ENCODE measurements around the gene KIF17. TPM values are rescaled to one million over a fixed set of nuclear protein-coding genes. Genes with fewer than 3 reads are reported as not detected.
A peak's percentile ranks its signal among the peaks of the same experiment; 100 is the strongest.

KIF17 gene
- total RNA-seq, 1 experiment from 2014 or later, result 4.0 TPM

GRCh38 chr1:20731057-20731991, 13.5 kb upstream of the KIF17 start:
- Histone ChIP-seq H3K27ac (no peak overlapping the region), H3K36me3 (no peaks in the 10 kb centered on the region), H3K4me1 (replicated peaks) (peaks cover 22% of the 10 kb centered on the region), H3K27me3 (replicated peaks) (peaks cover 16% of the 10 kb centered on the region; the same call in 1 of the 2 replicates), H3K9me3 (replicated peaks) (no peaks in the 10 kb centered on the region), H3K4me3 (peak overlapping the region; percentile 41)
- DNase-seq (ENCODE audit: low read depth in 1 of 2, low spot score in 2 of 2), result peak in 1 of 2 experiments; percentile 40

- H3K9me3 ChIP-seq (replicated peaks), result no peaks in the 10 kb centered on the region
Observed at GRCh38 chr1:20730690-20731056, 12.9 kb upstream of the KIF17 start.

GRCh38 chr1:20729990-20730689, 12.3 kb upstream of the KIF17 start:
- H3K9me3 ChIP-seq (replicated peaks), result no peaks in the 10 kb centered on the region
- no peak overlapping the region for H3K4me3 ChIP-seq
- peaks cover 25% of the 10 kb centered on the region for H3K4me1 ChIP-seq (replicated peaks)
- H3K36me3 ChIP-seq, result no peaks in the 10 kb centered on the region
- no peak overlapping the region for H3K27ac ChIP-seq
- no peak for DNase-seq (ENCODE audit: low read depth in 1 of 2, low spot score in 2 of 2)
- peaks cover 16% of the 10 kb centered on the region; the same call in 1 of the 2 replicates for H3K27me3 ChIP-seq (replicated peaks)

More at GRCh38 chr1:20730690-20731056, 12.9 kb upstream of the KIF17 start:
- Histone ChIP-seq H3K4me1 (replicated peaks) (peaks cover 22% of the 10 kb centered on the region), H3K4me3 (no peak overlapping the region), H3K27me3 (replicated peaks) (peaks cover 16% of the 10 kb centered on the region; the same call in 1 of the 2 replicates), H3K27ac (no peak overlapping the region), H3K36me3 (no peaks in the 10 kb centered on the region)
- no peak for DNase-seq (ENCODE audit: low read depth in 1 of 2, low spot score in 2 of 2)

GRCh38 chr1:20729155-20729931, 11.5 kb upstream of the KIF17 start:
- DNase-seq (ENCODE audit: low read depth in 1 of 2, low spot score in 2 of 2), result peak in 1 of 2 experiments; percentile 38
- no peaks in the 10 kb centered on the region for H3K36me3 ChIP-seq
- peaks cover 16% of the 10 kb centered on the region; the same call in 1 of the 2 replicates for H3K27me3 ChIP-seq (replicated peaks)
- H3K4me1 ChIP-seq (replicated peaks), result peaks cover 28% of the 10 kb centered on the region
- no peaks in the 10 kb centered on the region for H3K9me3 ChIP-seq (replicated peaks)
- no peak overlapping the region for H3K27ac ChIP-seq
- H3K4me3 ChIP-seq, result no peak overlapping the region

- no peak overlapping the region for H3K4me3 ChIP-seq
- peaks cover 23% of the 10 kb centered on the region for H3K4me1 ChIP-seq (replicated peaks)
- no peak overlapping the region for H3K27ac ChIP-seq
- no peak for DNase-seq (ENCODE audit: low read depth in 1 of 2, low spot score in 2 of 2)
- H3K9me3 ChIP-seq (replicated peaks), result no peaks in the 10 kb centered on the region
- H3K27me3 ChIP-seq (replicated peaks), result 0 out of 2 replicates have a peak, but pooled peaks cover 16% of the 10 kb centered on the region
- H3K36me3 ChIP-seq, result no peaks in the 10 kb centered on the region
Observed at GRCh38 chr1:20728371-20729154, 10.8 kb upstream of the KIF17 start.

- no peaks in the 10 kb centered on the region for H3K9me3 ChIP-seq (replicated peaks)
- H3K27me3 ChIP-seq (replicated peaks), result 0 out of 2 replicates have a peak, but pooled peaks cover 16% of the 10 kb centered on the region
- no peak overlapping the region for H3K27ac ChIP-seq
- no peaks in the 10 kb centered on the region for H3K36me3 ChIP-seq
- H3K4me1 ChIP-seq (replicated peaks), result peaks cover 17% of the 10 kb centered on the region
- peak in 1 of 2 experiments; percentile 44 for DNase-seq (ENCODE audit: low read depth in 1 of 2, low spot score in 2 of 2)
- H3K4me3 ChIP-seq, result no peak overlapping the region
Observed at GRCh38 chr1:20727746-20728316, 10.0 kb upstream of the KIF17 start.

GRCh38 chr1:20726932-20727745, 9.3 kb upstream of the KIF17 start:
- H3K4me1 ChIP-seq (replicated peaks), result peaks cover 10% of the 10 kb centered on the region
- 0 out of 2 replicates have a peak, but pooled peaks cover 16% of the 10 kb centered on the region for H3K27me3 ChIP-seq (replicated peaks)
- no peaks in the 10 kb centered on the region for H3K9me3 ChIP-seq (replicated peaks)
- no peak for DNase-seq (ENCODE audit: low read depth in 1 of 2, low spot score in 2 of 2)
- no peaks in the 10 kb centered on the region for H3K36me3 ChIP-seq
- no peak overlapping the region for H3K27ac ChIP-seq
- no peak overlapping the region for H3K4me3 ChIP-seq

GRCh38 chr1:20726118-20726911, 8.5 kb upstream of the KIF17 start:
- H3K36me3 ChIP-seq, result no peaks in the 10 kb centered on the region
- H3K4me3 ChIP-seq, result no peak overlapping the region

GRCh38 chr1:20725189-20726117, 7.6 kb upstream of the KIF17 start:
- peak in 1 of 2 experiments; percentile 55 for DNase-seq (ENCODE audit: low read depth in 1 of 2, low spot score in 2 of 2)
- Histone ChIP-seq H3K4me1 (replicated peaks) (0 out of 2 replicates have a peak, but pooled peaks cover 6% of the 10 kb centered on the region), H3K27me3 (replicated peaks) (0 out of 2 replicates have a peak, but pooled peaks cover 4% of the 10 kb centered on the region), H3K4me3 (no peak overlapping the region), H3K36me3 (no peaks in the 10 kb centered on the region), H3K9me3 (replicated peaks) (no peaks in the 10 kb centered on the region), H3K27ac (no peak overlapping the region)

More at GRCh38 chr1:20726118-20726911, 8.5 kb upstream of the KIF17 start:
- H3K27ac ChIP-seq, result no peak overlapping the region
- 0 out of 2 replicates have a peak, but pooled peaks cover 11% of the 10 kb centered on the region for H3K27me3 ChIP-seq (replicated peaks)
- H3K9me3 ChIP-seq (replicated peaks), result no peaks in the 10 kb centered on the region
- 0 out of 2 replicates have a peak, but pooled peaks cover 6% of the 10 kb centered on the region for H3K4me1 ChIP-seq (replicated peaks)
- DNase-seq (ENCODE audit: low read depth in 1 of 2, low spot score in 2 of 2), result peak in 1 of 2 experiments; percentile 43

GRCh38 chr1:20724364-20725188, 6.8 kb upstream of the KIF17 start:
- DNase-seq (ENCODE audit: low read depth in 1 of 2, low spot score in 2 of 2), result no peak
- Histone ChIP-seq H3K36me3 (no peaks in the 10 kb centered on the region), H3K27me3 (replicated peaks) (no peaks in the 10 kb centered on the region), H3K4me3 (no peak overlapping the region), H3K4me1 (replicated peaks) (0 out of 2 replicates have a peak, but pooled peaks cover 6% of the 10 kb centered on the region), H3K27ac (no peak overlapping the region), H3K9me3 (replicated peaks) (no peaks in the 10 kb centered on the region)

Measured in SJSA1 (cell line).